Mammary epithelial cell (primary cell): ENCODE data around the gene PPP2CA.

Experiments used
- EZH2 ChIP-seq: IDR thresholded peaks from 2 replicates; pipeline ENCODE4 v1.6.1; 2012; ENCODE audit warnings: low read length, inconsistent platforms, borderline replicate concordance
- TF ChIP-seq, protein P1 (sequence below), 2 donors: IDR thresholded peaks in 1 of 2; conservative IDR thresholded peaks in 1 of 2; 2 replicates each; pipeline ENCODE4 v1.5.1; 2011 to 2012; ENCODE audit warnings: inconsistent platforms in 2 of 2, low read length in 2 of 2, mild to moderate bottlenecking in 2 of 2, control low read depth in 1 of 2, low read depth in 1 of 2; ENCODE audit not compliant: insufficient read depth in 1 of 2; ENCODE audit errors: extremely low read depth in 1 of 2

DNA sequence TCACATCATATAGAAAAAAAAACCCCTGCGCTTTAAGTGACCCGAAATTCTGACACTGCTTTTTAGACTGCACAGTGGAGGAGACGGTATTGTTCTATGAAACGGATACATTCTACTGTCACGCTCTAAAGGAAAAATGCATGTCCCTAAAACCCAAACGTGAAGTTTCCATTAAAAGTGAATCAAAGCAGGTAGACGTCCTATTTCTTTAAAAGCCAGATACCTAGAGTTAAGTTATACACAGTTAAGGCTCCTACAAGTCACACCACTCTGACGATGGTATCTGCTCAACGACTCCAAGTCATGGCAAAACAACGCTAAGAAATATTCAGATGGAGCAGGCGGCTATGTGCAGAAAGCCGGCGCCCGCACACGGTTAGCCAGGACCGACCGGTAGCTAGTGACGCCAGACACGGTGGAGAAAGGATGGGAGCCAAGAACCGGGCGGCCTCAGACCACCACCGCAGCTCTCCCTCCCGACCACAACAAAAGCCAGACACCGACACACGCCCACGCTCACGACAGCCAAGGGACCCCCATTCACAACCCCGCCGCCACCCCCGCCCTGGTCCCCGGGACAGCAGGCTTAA lies 49.9 kb downstream of the PPP2CA start:
- TF ChIP-seq, protein P1, sequence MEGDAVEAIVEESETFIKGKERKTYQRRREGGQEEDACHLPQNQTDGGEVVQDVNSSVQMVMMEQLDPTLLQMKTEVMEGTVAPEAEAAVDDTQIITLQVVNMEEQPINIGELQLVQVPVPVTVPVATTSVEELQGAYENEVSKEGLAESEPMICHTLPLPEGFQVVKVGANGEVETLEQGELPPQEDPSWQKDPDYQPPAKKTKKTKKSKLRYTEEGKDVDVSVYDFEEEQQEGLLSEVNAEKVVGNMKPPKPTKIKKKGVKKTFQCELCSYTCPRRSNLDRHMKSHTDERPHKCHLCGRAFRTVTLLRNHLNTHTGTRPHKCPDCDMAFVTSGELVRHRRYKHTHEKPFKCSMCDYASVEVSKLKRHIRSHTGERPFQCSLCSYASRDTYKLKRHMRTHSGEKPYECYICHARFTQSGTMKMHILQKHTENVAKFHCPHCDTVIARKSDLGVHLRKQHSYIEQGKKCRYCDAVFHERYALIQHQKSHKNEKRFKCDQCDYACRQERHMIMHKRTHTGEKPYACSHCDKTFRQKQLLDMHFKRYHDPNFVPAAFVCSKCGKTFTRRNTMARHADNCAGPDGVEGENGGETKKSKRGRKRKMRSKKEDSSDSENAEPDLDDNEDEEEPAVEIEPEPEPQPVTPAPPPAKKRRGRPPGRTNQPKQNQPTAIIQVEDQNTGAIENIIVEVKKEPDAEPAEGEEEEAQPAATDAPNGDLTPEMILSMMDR (conservative IDR thresholded peaks at IDR 0.05 in 1 of 2, IDR thresholded peaks at IDR 0.05 in 1 of 2; ENCODE audit: extremely low read depth in 1 of 2, insufficient read depth in 1 of 2, low read depth in 1 of 2, low read length in 2 of 2): no peak
- no peak for TF ChIP-seq EZH2
